GM19240 (cell line): ENCODE measurements around the gene ZNF385B.
"Not testable (repeated sequence)": the region's sequence is repeated elsewhere in the genome, so short reads cannot be mapped to it uniquely, and the experiment has no call there.

Experiments used
- DNase-seq: peaks from one replicate; pipeline ENCODE4 v3.0.0; 2011; ENCODE audit warnings: low spot score; ENCODE audit not compliant: insufficient read length

ZNF385B gene

GRCh38 chr2:179513181-179513580, 348.2 kb downstream of the ZNF385B start:
- DNase-seq: no peak

DNA sequence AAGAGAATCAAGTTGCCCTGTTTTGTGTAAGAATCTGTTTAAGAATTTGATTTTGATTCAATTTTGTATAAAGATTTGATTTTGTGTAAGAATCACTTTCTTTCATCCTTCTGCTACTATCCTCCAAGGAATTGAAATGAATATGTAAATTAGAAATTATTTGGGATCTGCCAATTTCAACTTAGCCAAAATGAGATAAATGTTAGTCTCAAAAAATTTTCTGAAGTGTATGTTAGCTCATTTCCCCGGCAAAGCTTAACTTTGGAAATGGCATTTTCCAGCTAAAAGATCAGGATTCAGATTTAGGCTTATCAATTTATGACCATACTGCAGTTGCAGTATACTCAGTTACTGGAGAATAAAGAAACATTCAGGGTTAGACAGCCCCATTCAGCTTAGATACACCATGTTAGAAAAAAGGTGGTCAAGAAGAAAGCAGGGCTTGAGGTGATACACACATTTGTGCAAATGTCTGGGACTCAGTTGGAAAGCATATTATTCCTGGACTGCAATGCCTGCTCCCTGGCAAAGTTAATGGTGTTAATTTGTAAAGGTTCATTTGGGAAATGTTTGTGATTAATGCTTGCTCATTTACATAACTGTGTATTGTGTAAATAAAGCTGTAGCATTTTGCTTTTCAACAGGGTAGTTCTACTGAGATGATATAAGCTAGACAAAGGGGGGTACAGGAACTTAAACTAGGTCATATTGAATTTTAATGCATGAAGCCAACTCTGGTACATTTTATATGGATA, 349.0 kb downstream of the ZNF385B start:
- DNase-seq: no peak

GRCh38 chr2:179511105-179511789, 350.2 kb downstream of the ZNF385B start:
- no peak for DNase-seq

DNA sequence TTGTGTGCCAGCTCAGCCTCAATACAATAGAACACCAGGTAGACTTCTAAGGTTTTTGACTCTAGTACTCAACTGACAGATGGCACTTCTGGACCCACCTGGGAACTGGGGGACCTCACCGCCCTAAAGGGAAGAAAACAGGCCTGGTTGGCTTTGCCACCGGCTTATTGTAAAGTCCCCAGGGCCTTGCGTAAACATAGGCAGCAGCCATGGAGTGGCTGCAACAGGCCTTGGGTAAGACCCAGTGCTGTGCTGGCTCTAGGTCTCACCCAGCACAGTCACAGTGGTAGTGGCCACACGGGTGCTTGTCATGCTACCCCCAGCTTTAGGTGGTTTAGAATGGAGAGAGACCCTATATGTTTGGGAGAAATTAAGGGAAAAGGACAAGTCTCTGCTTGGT, 366.1 kb downstream of the ZNF385B start:
- no peak for DNase-seq

DNA sequence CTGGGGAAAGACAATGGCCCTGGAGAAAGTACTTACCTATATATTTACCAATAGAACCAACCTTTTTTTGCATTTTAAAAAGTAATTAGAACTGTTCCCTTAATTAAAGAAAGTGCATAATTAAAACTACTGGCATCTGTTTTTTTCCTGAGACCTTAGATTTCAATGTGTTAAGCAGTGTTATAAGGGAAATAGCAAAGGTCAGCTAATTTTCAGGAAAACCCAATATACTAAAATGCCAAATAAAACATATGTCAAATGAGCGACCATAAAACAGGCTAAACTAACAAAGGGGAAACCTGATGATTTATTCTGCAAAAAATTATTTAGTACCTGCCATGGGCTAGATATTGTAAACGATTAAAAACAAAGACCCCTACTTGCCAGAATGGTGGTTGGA, 372.8 kb downstream of the ZNF385B start:
- DNase-seq: no peak

- DNase-seq: no peak
Measured at GRCh38 chr2:179487010-179487731, 374.2 kb downstream of the ZNF385B start.

DNA sequence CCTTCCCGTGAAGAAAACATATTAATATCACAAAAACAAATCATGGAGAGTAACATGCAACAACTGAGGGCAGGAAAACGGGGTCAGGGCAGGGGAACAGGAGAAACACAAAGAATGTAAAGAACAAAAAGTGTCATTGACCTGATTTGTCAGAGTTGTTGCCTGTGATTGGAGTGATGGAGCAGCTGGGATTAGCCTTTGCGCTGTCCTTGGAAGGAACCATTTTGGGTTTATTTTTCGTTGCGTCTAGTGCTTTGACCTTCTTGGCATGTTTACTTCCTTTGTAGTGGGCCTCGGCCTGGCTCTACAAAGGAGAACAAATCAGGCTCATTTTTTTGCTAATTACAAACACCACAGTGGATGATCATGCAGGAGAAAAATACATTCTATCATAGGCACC, 378.3 kb downstream of the ZNF385B start:
- DNase-seq: no peak

DNA sequence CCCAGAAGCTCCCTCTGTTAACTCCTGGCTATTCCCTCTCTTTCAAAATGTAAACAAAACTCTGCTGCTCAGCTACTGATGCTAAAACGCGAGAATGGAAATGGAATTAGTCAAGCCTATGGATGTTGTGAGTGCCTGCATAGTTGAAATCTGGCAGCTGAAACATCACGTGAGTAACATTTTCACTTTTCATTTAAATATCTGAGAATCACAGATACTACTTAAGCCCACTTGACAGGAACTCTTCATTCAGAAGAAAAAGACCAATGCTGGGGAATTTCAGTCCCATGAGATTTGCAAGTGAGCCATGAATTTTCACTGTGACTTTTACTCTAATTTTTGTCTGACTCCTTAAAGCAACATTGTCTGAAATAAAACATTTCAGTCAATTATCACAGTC, 381.5 kb downstream of the ZNF385B start:
- no peak for DNase-seq

DNA sequence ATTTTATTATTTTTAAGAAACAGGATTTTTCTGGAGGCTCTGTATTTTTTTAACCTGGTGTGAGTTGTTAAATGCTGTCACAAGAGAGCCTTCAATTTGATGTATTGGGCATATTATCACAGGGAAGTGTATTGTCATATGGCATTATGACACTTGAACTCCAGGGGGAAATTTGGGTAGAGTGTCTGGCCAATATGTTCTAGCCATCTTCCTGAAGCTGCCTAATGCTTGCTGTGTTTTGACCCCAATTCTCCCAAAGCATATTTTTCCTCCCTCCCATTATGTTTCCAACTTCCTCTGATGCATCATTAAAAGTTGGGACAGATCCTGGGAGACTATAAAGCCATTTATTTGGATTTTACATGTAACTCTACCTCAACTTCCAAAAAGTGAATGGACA, 382.6 kb downstream of the ZNF385B start:
- DNase-seq: no peak

DNA sequence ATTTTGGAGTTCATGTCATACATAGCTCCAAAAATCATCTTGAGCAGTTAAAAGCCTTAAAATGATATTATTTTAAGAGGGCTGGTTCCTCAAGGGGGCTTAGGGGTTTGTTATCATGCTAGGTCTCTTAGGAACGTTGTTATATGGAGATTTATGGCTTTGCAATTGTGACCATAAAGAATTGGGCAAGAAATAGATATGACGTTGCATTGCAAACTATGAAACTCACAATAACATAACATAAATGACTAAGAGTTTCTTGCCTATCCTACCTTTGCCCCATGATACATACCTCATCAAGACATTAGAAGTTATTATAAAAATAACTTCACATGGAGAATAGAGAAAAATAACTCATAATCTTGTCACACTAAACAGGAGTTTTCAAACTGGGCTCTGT, 390.4 kb downstream of the ZNF385B start:
- no peak for DNase-seq

DNA sequence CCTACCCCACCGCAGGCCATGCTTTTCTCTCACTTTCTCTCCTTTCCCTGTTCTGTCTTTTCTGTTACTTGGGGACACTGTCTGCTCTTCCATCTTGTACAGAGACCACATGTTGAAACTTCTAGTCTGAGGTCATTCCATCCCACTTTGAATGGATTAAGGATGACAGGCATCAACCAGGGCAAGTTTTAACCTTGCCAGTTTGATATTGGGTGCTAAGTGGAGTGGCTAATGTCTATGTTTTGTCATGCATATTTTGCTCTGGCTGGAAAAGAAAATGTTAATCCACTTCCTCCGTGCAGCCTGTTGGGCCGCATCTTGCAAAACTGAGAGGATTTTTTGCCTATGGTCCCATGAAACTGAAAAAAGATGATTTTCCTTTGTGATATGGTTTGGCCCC, 391.3 kb downstream of the ZNF385B start:
- no peak for DNase-seq

- DNase-seq: no peak
Measured at GRCh38 chr2:179467960-179468359, 393.5 kb downstream of the ZNF385B start.

DNA sequence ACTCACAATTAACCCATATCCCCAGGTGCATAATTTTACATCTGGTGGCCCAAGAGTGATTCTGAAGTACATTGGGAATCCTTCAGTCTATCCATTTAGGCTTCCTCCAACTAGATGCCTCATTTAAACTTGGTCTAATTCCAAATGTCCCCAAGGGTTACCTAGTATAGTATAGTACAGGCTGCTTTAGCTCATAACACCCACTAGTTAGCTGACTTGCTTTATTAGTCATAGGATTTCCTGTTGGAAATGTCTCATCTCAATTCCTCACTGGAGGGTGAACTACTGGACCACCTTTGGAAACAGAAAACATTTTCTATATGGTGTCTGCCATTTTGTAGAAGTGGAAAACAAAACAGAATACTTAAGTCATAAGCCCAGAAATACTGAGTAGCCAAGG, 394.3 kb downstream of the ZNF385B start:
- no peak for DNase-seq

DNA sequence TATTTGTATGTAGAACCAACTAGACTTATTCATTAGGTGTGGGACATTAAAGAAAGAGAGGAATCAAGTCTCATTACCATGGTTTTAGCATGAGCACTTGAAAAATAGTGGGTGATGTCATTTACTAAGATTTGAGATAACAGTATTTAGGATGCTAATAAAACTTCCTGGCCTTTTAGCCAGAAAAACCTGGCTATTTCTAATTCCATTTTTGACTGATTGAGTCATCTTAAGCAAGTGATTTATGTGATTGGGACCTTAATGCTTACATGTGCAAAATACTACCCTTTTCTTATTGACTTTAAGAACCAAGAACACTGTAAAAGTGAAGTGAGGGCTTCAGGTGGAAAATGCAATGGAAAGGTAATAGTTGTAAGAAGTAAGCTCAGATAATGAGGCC, 400.0 kb downstream of the ZNF385B start:
- DNase-seq: no peak

DNA sequence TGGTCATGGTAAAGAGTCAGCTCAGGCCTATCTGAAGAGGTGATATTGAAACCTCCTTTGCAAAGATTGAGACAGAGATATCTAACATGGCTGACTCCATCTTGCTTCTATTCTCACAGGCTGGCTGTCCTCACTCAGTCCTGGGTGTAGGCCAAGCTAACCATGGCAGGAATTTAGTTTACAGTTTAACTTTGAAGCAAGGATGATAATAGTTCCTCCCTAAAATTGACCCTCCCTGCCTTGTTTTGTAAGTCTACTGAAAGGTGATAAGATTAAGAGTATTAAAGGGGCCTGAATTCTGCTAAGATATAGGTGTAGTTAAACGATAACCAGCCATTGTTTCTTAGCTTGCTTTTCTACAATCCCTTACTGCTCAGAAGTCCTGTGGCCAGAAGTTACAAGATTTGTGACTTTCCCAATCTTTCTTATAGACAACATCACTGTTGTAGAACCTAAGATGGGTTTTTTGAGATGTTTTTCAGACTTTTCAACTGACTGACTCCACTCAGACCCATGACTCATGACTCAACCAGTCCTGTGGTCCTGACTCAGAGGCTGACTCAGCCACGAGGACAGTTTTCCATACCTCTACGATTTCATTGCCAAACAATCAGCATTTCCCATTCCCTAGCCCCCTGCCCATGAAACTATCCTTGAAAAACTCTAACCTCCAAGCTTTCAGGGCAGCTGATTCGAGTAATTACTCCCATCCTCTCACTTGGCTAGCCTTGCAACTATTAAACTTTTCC, 401.1 kb downstream of the ZNF385B start:
- DNase-seq: no peak

- DNase-seq: not testable (repeated sequence)
Measured at GRCh38 chr2:179458113-179458512, 403.3 kb downstream of the ZNF385B start.

GRCh38 chr2:179455824-179456223, 405.6 kb downstream of the ZNF385B start:
- DNase-seq: no peak

GRCh38 chr2:179455172-179455524, 406.3 kb downstream of the ZNF385B start:
- DNase-seq: no peak

DNA sequence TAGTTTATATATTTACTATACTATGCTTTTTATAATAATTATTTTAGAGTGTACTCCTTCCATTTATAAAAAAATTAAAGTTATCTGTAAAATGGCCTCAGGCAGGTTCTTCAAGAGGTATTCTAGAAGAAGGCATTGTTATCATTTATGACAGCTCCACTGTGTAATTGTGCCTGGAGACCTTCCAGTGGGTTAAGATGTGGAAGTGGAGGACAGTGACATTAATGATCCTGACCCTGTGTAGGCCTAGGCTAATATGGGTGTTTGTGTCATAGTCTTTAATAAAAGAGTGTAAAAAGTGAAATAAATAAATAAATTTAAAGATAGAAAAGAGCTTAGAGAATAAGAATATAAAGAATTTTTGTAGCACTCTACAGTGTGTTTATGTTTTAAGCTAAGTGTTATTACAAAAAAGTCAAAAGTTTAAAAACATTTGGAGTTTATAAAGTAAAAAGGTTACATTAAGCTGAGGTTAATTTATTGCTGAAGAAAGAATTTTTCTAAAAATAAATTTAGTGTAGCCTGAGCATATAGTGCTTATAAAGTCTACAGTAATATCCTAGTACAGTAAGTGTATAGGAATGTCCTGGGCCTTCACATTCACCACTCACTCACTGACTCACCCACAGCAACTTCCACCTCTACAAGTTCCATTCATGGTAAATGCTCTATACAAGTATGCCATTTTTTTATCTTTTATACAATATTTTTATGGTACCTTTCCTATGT, 406.8 kb downstream of the ZNF385B start:
- DNase-seq: no peak

DNA sequence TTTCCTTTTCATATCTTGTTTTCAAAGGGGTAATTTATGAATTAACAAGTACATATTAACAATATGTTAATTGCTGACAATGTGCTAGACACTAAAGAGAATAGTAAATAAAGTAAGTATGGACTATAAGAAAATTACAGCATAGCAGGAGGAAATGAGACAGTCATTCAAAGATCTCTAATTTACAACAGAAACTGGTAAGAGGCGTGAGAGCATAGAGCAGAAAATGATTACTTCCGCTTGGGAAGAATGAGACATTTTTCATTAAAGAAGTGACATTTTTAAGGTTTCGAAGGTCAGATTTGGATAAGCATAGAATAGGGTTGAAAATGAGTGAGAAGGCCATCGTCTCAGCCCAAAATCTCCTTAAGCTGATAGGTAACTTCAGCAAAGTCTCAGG, 412.4 kb downstream of the ZNF385B start:
- DNase-seq: no peak

- DNase-seq: no peak
Measured at GRCh38 chr2:179447839-179448447, 413.5 kb downstream of the ZNF385B start.
